OCI-LY3 (cell line): ENCODE data around the gene TENM4.

Source experiments
- EZH2phosphoT487 ChIP-seq: fragments of 200-600 bp; shearing (Covaris generic); IDR thresholded peaks from 2 replicates; pipeline ENCODE4 v1.6.1; 2018; ENCODE audit warnings: antibody characterized with exemption, mixed run types, low read depth
- TF ChIP-seq, protein P1 (sequence below): fragments of 200-600, 300-600 bp; sonication (generic); IDR thresholded peaks from 2 replicates; pipeline ENCODE4 v1.5.1; 2014; ENCODE audit warnings: antibody characterized with exemption, low read length, low read depth

DNA sequence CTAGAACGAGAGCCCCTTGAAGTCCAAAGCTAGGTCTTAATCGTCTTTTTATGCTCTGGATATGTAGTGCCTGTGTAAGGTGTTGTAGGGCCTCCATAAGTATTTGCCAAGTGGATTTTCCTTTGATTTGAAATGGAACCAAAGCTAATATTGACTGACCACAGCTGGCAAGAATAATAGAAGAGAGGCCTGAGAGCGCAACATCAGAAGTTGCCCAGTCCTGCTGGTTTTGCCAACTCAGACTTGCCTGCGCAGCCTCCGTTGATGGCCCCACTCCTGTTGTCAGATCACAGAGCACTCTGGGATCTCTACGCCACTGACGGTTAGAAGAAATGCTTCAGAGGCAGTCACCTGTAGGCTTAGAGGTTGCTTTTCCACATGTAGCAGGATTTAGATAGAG lies 251.2 kb downstream of the TENM4 start:
- TF ChIP-seq, protein P1, sequence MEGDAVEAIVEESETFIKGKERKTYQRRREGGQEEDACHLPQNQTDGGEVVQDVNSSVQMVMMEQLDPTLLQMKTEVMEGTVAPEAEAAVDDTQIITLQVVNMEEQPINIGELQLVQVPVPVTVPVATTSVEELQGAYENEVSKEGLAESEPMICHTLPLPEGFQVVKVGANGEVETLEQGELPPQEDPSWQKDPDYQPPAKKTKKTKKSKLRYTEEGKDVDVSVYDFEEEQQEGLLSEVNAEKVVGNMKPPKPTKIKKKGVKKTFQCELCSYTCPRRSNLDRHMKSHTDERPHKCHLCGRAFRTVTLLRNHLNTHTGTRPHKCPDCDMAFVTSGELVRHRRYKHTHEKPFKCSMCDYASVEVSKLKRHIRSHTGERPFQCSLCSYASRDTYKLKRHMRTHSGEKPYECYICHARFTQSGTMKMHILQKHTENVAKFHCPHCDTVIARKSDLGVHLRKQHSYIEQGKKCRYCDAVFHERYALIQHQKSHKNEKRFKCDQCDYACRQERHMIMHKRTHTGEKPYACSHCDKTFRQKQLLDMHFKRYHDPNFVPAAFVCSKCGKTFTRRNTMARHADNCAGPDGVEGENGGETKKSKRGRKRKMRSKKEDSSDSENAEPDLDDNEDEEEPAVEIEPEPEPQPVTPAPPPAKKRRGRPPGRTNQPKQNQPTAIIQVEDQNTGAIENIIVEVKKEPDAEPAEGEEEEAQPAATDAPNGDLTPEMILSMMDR = no peak
- no peak for TF ChIP-seq EZH2phosphoT487
